Rectal smooth muscle tissue (tissue), 1 donor: Measurements from ENCODE around the gene CASKIN1.

Experiments
- H3K27ac ChIP-seq: one replicate; pipeline ENCODE4 v1.7.0; 2013; ENCODE audit warnings: low read depth, low read length, inconsistent platforms
- H3K27me3 ChIP-seq: one replicate; pipeline ENCODE4 v1.7.0; 2013; ENCODE audit warnings: low read length; ENCODE audit not compliant: control insufficient read depth, insufficient read depth
- H3K36me3 ChIP-seq: one replicate; pipeline ENCODE4 v1.7.0; 2013; ENCODE audit warnings: low read length; ENCODE audit not compliant: control insufficient read depth, insufficient read depth
- H3K4me1 ChIP-seq: one replicate; pipeline ENCODE4 v1.7.0; 2013; ENCODE audit warnings: low read length; ENCODE audit not compliant: control insufficient read depth, insufficient read depth
- H3K4me3 ChIP-seq: one replicate; pipeline ENCODE4 v1.7.0; 2013; ENCODE audit warnings: low read length
- H3K9ac ChIP-seq: one replicate; pipeline ENCODE4 v1.7.0; 2013; ENCODE audit warnings: low read length

The CASKIN1 gene

GRCh38 chr16:2179576-2179975 lies 16.8 kb downstream of the CASKIN1 start:
- H3K4me3 ChIP-seq: no peak overlapping the region
- H3K27me3 ChIP-seq: no peaks in the 10 kb centered on the region
- H3K27ac ChIP-seq: no peak overlapping the region
- H3K9ac ChIP-seq: no peak overlapping the region
- H3K4me1 ChIP-seq: no peaks in the 10 kb centered on the region
- H3K36me3 ChIP-seq: peaks cover 26% of the 10 kb centered on the region

DNA sequence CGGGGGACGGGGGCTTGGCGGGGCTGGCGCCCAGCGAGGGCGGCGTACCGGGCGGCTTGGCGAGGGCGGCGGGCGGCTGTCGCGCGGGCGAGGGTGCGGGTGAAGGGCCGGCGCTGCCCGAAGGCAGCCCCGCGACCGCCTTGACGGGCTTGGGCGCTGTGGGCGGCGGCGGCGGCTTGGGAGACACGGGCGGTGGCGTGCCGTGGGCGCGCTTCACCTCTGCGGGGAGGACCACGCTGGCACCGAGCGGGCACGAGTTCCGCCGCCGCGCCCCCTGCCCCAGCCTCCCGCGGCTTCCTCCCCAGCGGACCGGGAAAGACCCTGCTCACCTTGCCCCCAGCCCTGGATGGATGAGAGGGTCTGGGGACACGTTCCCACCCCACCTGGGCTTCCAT lies 17.3 kb downstream of the CASKIN1 start:
- H3K9ac ChIP-seq: no peak overlapping the region
- no peak overlapping the region for H3K27ac ChIP-seq
- peaks cover 31% of the 10 kb centered on the region for H3K36me3 ChIP-seq
- H3K27me3 ChIP-seq: no peaks in the 10 kb centered on the region
- no peaks in the 10 kb centered on the region for H3K4me1 ChIP-seq
- H3K4me3 ChIP-seq: no peak overlapping the region

DNA sequence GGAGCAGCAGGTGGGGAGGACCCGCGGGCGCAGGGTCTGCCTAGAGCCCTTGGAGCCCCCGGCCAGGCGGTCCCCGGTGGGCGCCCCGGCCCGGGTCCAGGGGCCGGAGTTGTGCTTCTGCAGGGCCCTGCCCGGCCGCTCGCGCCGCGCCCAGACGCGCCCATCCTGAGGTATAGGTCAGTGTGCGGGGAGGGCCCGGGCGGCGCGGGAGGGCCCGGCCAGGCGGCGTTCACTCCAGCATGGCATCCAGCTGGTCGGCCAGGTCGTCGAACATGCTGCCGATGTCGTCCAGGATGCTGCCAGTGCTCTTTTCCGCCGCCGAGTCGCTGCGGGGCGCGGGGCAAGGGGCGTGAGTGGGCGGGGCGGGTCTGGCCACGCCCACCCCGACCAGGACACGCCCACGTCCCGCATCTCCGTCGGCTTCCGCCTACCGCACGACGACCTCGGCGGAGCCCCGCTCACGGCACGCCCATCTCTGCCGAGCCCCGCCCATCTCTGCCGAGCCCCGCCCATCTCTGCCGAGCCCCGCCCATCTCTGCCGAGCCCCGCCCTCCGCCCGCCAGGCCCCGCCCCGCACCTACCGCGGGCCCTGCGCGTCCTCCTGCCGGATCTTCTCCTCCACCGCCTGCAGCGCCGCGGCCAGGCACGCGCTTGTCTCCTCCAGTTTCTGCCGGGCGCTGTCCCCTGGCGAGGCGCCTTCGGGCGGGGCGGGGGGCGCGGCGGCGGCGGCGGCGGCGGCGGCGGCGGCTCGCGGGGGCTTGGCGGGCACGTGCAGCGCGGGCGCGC lies 17.9 kb downstream of the CASKIN1 start:
- H3K4me3 ChIP-seq: no peak overlapping the region
- H3K4me1 ChIP-seq: no peaks in the 10 kb centered on the region
- H3K27me3 ChIP-seq: no peaks in the 10 kb centered on the region
- H3K27ac ChIP-seq: no peak overlapping the region
- H3K9ac ChIP-seq: no peak overlapping the region
- H3K36me3 ChIP-seq: peaks cover 34% of the 10 kb centered on the region

DNA sequence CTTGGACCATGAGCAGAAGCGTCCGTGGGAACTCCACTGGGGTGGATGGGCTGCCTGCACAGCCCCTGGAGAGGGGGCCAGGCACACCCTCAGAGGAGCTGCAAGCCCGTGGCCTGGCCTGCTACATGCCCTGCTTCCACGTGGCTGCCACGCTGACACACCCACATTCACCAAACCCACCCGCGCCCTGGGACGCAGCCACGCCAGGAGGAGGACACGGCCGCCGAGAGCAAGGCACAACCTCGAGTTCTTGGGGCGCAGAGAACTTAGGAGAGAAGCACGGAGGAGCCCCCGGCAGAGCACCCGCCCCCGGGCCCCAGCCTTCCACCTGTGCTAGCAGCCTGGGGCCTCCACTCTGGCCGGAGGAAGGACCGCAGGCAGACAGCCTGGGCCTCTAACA lies 18.8 kb downstream of the CASKIN1 start:
- H3K27ac ChIP-seq: no peak overlapping the region
- H3K9ac ChIP-seq: no peak overlapping the region
- peaks cover 39% of the 10 kb centered on the region for H3K36me3 ChIP-seq
- H3K4me3 ChIP-seq: no peak overlapping the region
- no peaks in the 10 kb centered on the region for H3K4me1 ChIP-seq
- H3K27me3 ChIP-seq: no peaks in the 10 kb centered on the region

DNA sequence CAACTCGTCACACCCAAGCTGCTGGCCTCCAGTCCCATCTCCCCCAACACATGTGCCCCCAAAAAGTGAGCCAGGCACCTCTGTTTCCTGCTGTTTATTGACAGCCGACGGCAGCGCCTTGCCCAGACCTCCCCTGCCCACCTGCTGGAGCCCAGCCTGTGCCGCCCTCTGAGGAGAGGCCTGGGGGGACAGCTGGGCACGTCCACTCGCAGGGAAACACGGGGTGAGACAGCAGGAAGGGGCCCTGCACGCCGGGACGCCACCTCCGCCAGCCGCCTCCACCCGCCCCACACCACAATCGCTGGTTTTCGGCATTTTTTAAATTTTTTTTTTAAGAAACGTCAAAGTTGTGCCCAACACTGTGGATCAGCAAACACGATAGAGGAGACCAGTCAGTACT lies 19.3 kb downstream of the CASKIN1 start:
- Histone ChIP-seq H3K9ac (no peak overlapping the region), H3K4me1 (no peaks in the 10 kb centered on the region), H3K27ac (no peak overlapping the region), H3K27me3 (no peaks in the 10 kb centered on the region), H3K4me3 (no peak overlapping the region), H3K36me3 (peaks cover 39% of the 10 kb centered on the region)

GRCh38 chr16:2176047-2176446 lies 20.4 kb downstream of the CASKIN1 start:
- H3K27ac ChIP-seq: no peak overlapping the region
- no peaks in the 10 kb centered on the region for H3K27me3 ChIP-seq
- no peak overlapping the region for H3K9ac ChIP-seq
- peaks cover 39% of the 10 kb centered on the region for H3K36me3 ChIP-seq
- H3K4me3 ChIP-seq: no peak overlapping the region
- no peaks in the 10 kb centered on the region for H3K4me1 ChIP-seq

DNA sequence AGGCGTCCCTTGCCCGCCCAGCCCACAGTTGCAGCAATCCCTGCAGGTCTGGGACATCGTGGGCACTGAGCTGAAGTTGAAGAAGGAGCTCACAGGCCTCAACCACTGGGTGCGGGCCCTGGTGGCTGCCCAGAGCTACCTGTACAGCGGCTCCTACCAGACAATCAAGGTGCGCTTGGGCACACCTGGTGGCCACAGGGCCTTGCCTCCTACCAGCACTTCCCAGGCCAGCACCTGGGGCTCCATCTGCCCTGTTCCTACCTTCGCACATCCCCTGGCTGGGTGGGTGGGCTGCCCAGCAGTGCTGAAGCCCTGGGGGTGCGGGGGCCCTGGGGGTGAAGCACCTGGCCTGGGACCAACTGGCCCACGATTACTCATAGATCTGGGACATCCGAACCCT lies 21.0 kb downstream of the CASKIN1 start:
- no peak overlapping the region for H3K27ac ChIP-seq
- H3K4me1 ChIP-seq: no peaks in the 10 kb centered on the region
- no peak overlapping the region for H3K4me3 ChIP-seq
- no peak overlapping the region for H3K9ac ChIP-seq
- H3K27me3 ChIP-seq: no peaks in the 10 kb centered on the region
- peaks cover 39% of the 10 kb centered on the region for H3K36me3 ChIP-seq

DNA sequence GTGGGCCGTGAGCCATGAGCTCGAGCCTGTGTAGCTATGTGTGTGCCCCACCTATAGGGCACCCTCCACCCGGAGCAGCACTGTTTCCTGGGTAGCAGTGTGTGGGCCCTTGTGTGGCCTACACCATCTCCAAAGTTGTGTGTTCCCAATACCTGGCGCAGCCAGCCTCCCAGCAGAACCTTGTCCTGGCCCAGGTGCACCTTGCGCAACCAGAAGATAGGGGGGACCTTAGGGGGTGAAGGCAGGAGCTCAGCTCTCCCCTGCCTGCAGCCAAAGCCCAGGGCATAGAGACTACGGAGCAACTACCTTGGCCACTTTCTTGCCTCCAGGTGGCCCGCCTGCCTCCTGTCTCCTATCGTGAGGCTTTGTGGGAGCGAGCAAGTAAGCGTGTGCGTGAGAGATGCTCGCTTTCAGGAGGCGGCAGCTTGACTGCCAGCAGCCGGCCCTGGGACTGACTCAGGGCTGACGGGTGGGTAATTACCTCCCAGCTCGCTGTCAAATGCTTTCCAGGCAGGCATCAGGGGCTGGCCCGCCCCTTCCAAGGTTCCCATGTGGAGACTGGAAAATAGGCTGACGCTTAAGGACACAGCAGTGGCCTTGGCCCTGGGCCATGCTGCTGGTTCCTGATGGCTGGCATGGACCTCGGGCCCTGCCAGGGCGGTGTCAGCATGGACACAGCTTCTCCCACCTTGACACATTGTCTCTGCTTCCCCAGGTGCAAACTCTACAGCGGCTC lies 21.8 kb downstream of the CASKIN1 start:
- no peak overlapping the region for H3K9ac ChIP-seq
- H3K27ac ChIP-seq: no peak overlapping the region
- no peaks in the 10 kb centered on the region for H3K27me3 ChIP-seq
- peaks cover 39% of the 10 kb centered on the region for H3K36me3 ChIP-seq
- no peaks in the 10 kb centered on the region for H3K4me1 ChIP-seq
- no peak overlapping the region for H3K4me3 ChIP-seq

DNA sequence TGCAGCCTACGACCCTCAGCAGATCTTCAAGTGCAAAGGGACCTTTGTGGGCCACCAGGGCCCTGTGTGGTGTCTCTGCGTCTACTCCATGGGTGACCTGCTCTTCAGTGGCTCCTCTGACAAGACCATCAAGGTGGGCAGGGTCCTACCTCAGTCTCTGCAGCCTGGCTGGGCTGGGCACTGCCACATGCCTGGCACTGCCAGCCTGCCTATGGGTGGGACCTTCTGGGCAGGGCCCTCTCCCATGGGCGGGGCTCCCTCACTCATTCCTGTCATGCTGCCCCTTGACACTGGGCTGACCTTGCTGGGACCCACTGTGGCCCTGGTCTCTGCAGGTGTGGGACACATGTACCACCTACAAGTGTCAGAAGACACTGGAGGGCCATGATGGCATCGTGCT lies 22.5 kb downstream of the CASKIN1 start:
- peaks cover 39% of the 10 kb centered on the region for H3K36me3 ChIP-seq
- no peaks in the 10 kb centered on the region for H3K27me3 ChIP-seq
- no peak overlapping the region for H3K9ac ChIP-seq
- H3K27ac ChIP-seq: no peak overlapping the region
- H3K4me3 ChIP-seq: no peak overlapping the region
- no peaks in the 10 kb centered on the region for H3K4me1 ChIP-seq

- H3K27ac ChIP-seq: no peak overlapping the region
- H3K9ac ChIP-seq: no peak overlapping the region
- no peak overlapping the region for H3K4me3 ChIP-seq
- peaks cover 41% of the 10 kb centered on the region for H3K36me3 ChIP-seq
- no peaks in the 10 kb centered on the region for H3K4me1 ChIP-seq
- no peaks in the 10 kb centered on the region for H3K27me3 ChIP-seq
Observed at GRCh38 chr16:2173366-2173765, 23.0 kb downstream of the CASKIN1 start.

GRCh38 chr16:2172688-2173335 lies 23.6 kb downstream of the CASKIN1 start:
- Histone ChIP-seq H3K4me1 (no peaks in the 10 kb centered on the region), H3K4me3 (no peak overlapping the region)

GRCh38 chr16:2171601-2172178 lies 24.7 kb downstream of the CASKIN1 start:
- no peak overlapping the region for H3K9ac ChIP-seq
- no peak overlapping the region for H3K27ac ChIP-seq
- H3K36me3 ChIP-seq: peaks cover 36% of the 10 kb centered on the region
- no peaks in the 10 kb centered on the region for H3K27me3 ChIP-seq
- no peak overlapping the region for H3K4me3 ChIP-seq
- no peaks in the 10 kb centered on the region for H3K4me1 ChIP-seq

More at GRCh38 chr16:2172688-2173335, 23.6 kb downstream of the CASKIN1 start:
- Histone ChIP-seq H3K27ac (no peak overlapping the region), H3K9ac (no peak overlapping the region), H3K36me3 (peaks cover 44% of the 10 kb centered on the region), H3K27me3 (no peaks in the 10 kb centered on the region)
